GM21723 (cell line): ENCODE results near the gene RRBP1.

Experiments
- ATAC-seq: cut with Tn5 transposase; IDR thresholded peaks from one replicate; pipeline ENCODE4 v1.9.1; 2021; ENCODE audit warnings: mild to moderate bottlenecking, moderate library complexity; ENCODE audit not compliant: unreplicated experiment

RRBP1 gene

DNA sequence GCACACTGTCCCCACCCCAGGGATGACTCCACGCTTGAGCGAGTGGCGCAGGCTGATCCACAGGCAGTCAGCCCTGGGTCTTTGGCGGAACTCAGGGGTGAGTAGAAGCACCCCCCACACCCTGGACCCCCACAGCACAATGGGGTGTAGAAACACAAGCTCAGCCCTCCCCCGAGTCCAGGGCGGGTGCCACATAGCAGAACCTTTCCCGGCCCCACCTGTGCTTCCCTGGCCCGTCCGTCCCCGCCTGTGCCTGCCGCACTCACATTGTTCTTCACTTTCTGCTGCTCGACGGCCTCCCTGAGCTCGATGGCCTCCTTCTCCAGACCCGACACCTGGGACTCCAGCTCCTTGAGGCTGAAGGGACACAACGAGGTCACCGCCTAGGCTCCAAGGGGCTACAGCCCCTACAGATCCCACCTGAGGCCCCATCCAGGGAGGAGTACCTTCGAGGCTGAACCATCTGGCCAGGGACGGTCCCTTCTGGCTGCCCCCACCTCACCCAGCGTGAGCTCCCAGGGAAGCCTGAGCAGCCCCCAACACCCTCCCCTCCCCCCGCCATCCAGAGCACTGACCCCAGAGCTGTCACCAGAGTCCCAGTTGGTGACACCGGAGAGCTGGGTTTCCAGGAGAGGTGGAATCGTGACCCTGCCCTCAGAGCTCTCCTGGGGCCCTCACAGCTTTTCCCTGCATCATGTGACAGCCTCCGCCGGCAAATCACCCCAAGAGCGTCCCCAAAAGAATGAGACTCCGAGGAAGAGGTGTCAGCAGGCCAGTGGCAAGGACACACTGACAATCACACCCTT is 56.6 kb downstream of the RRBP1 start:
- ATAC-seq, result no peak

DNA sequence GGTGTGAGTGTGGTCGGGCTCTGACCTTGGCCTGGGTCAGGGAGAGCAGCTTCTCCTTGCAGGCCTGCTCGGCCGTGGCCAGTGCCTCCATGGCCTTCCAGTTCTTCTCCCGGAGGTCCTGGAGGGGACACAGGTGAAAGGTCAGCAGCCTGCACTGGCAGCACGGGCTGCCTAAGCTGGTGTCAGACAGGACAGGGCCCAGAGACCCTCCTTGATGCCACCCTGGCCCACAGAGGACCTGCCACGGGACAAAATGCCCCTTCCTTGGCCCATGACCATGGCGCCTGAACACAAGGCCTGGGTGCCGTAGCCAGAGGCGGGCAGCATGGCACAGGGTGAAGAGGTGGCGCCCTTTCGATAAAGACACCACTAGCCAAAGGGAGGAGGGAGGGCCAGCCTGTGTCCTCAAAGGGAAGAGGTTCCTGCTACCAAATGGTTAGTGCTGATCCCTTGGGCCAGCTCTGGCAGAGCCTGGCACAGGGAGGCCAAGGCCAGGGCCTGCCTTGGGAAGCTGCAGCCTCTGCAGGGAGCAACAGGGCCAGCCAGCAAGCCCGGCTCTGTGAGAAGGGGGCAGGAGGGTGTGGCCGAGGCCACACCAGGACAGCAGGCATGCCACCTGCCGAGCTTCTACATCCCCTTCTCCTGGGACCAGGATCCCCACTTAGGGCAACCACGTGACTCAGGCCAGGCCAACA is 57.3 kb downstream of the RRBP1 start:
- no peak for ATAC-seq

DNA sequence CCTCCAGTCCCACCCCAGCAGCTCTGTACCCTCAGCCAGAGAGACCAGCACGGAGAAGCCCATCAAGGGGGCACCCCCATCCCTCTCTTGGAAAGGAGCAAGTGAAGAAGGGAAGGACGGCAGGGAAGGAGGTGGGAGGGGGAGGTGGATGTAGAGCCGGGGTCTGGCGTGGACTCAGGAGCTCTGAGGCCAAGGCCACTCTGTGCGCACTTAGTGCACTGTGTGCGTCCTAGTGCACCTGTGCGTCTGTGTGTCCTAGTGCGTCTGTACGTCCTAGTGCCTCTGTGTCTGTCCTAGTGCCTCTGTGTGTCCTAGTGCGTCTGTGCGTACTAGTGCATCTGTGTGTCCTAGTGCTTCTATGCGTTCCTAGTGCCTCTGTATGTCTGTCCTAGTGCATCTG is 58.0 kb downstream of the RRBP1 start:
- ATAC-seq, result no peak

DNA sequence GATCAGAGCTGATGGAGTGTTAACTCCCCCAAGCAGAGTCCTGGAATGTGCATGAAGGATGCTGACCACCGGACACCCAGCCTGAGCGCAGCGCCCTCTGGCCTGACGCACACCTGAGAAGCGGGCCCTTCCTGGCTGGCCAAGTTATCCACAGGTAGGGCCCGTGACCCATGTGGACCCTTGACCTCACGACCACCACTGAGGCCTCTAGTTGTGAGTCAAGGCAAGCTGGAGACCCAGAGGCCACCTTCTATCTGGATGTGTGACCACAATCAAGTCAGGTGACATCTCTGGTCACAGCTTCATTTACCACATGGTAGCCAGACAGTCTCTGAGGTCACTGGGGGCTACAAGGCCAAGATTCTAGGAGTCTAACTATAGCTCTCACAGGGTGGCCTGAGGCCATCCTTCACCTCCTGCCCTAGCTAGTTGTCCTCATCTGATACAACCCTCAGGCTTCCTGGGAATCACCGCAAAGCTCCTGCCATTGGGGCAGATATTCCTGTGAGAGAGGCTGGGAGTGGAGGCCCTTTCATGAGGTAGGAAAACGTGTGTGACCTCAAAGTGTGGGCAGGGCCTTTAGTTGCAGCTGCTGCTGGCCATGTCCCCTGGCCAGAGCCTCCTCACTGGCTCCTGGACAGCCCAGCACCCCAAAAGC is 59.1 kb downstream of the RRBP1 start:
- no peak for ATAC-seq

DNA sequence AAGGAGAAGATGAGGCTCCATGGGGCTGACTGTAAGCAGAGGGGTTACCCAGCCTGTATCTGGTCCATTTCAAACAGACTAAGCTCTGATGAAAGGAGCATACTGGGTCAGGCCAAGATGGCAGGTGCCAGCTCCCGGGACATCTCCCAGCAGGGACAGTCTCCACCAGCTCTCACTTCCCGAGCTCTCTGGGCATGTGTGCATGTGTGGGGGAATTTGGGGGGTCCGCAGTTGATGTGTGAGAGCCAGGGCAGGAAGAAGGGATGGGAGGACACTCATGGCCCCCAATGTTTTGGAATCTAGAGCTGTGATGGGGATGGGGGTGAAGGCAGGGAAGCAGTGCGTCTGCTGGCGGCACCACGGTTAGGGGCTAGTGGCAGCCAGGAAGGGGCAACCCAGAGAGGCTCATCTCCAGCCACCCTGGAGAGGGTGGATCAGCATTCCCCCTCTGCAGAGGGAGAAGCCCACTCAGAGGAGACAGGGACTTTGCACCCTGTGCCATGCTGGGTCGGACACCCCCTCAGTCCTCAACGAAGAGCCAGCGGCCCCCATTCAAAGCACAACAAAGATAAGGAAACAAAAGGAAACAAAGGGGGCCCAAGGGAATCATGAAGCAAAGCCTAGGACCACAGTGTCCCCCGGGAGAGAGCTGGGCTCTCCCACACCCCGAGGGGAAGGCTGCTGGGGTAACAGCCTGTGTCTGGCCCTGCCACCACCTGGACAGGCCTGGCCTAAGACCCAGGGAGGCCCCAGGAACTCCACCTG is 59.8 kb downstream of the RRBP1 start:
- no peak for ATAC-seq

DNA sequence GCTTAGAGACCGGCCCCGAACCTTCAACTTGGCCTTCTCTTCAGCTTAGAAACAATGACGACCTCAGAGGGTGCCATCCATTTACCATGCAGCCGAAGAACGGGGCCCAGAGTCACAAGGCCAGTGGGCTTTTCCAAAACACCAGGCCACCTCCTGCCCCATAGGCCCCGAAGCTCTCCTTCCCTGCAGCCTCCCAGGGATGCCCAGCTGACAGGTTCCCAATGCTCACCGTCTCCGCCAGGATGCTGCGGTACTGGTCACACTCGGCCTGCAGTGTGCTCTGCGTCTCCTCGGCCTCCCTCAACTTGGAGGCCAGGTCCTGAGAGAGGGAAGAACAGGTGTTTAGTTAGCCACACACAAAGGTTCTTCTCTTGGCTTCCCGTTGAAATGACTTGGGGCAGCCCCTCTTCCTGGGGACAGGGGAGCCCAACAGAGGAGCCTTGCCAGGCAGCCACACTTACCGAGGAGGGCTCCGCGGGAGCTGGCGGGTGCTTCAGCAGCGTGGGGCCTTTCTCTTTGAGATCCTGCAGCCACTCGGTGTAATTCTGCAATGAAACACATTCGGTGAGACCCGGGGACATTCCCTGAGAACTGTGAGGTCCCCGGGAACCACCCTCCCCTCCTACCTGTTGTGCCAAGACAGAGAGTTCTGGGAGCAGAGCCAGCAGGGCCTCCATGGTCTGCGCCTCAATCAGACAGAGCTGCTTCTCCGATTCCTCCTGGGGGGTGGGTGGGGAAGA is 60.6 kb downstream of the RRBP1 start:
- ATAC-seq, result no peak

- no peak for ATAC-seq
Observed at GRCh38 chr20:17620371-17621228, 61.4 kb downstream of the RRBP1 start.

GRCh38 chr20:17619351-17620093 is 62.5 kb downstream of the RRBP1 start:
- ATAC-seq, result no peak

GRCh38 chr20:17618673-17619013 is 63.4 kb downstream of the RRBP1 start:
- no peak for ATAC-seq

DNA sequence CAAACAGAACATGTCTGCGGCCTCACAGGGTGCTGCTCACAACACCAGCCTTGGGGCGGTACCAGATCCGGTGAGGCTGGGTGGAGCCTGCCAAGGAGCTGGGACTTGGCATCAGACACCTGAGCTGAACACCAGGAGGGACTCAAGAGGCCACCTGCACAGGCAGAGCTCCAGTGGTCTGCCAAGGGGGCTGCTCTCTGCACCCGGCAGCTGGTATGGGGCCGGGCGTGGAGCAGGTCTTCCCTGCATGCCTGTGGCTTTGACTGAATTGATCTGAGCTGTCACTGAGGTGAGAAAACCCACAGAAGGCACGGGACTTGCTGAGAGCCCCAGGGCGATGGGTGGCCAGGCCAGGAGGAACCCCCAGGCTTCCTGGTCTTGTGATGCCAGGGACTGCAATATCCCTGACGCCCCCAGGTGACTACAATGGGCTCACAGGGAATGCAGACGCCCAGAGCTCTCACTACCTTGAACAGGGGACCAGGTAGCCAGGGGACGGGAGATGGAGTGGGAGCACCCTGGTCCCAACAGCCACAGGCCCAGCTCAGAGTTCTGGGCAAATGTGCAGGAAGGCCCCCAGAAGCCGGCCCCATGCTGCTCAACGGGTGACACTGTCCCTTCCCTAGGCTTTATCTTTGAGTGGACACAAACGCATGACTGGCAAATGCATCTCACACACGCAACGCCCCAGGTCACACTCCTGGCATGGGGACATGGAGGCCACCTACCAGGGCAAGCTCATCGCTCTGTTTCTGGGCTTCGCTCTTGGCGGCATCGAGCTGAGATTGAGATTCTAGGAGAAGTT is 64.0 kb downstream of the RRBP1 start:
- no peak for ATAC-seq

GRCh38 chr20:17617212-17617867 is 64.7 kb downstream of the RRBP1 start:
- ATAC-seq, result no peak

- ATAC-seq, result no peak
Observed at GRCh38 chr20:17616480-17617211, 65.4 kb downstream of the RRBP1 start.

GRCh38 chr20:17615645-17616479 is 66.2 kb downstream of the RRBP1 start:
- ATAC-seq, result no peak

GRCh38 chr20:17614812-17615644 is 67.0 kb downstream of the RRBP1 start:
- ATAC-seq, result no peak

- no peak for ATAC-seq
Observed at GRCh38 chr20:17614176-17614811, 67.7 kb downstream of the RRBP1 start.
